Dedifferentiated amniotic fluid mesenchymal stem cell (primary cell): ENCODE results near the gene F8.
"Not testable (repeated sequence)": the region's sequence is repeated elsewhere in the genome, so short reads cannot be mapped to it uniquely, and the experiment has no call there.

ENCODE experiments used
- DNase-seq: peaks from one replicate; pipeline ENCODE4 v3.0.0-alpha.2; 2016; ENCODE audit errors: extremely low spot score

The F8 gene

GRCh38 chrX:154986826-154987575 lies 35.5 kb downstream of the F8 start:
- DNase-seq: no peak

- no peak for DNase-seq
Measured at GRCh38 chrX:154981116-154981411, 41.5 kb downstream of the F8 start.

GRCh38 chrX:154980330-154981115 lies 42.0 kb downstream of the F8 start:
- peak; percentile 71 for DNase-seq

GRCh38 chrX:154979629-154980028 lies 42.9 kb downstream of the F8 start:
- DNase-seq: no peak

- no peak for DNase-seq
Measured at GRCh38 chrX:154968353-154968752, 54.2 kb downstream of the F8 start.

- DNase-seq: no peak
Measured at GRCh38 chrX:154967603-154968002, 54.9 kb downstream of the F8 start.

- DNase-seq: no peak
Measured at GRCh38 chrX:154961947-154962346, 60.6 kb downstream of the F8 start.

- not testable (repeated sequence) for DNase-seq
Measured at GRCh38 chrX:154955799-154956198, 66.7 kb downstream of the F8 start.

- DNase-seq: not testable (repeated sequence)
Measured at GRCh38 chrX:154939265-154939664, 83.3 kb downstream of the F8 start.

- DNase-seq: not testable (repeated sequence)
Measured at GRCh38 chrX:154924771-154925170, 97.8 kb downstream of the F8 start.

- DNase-seq: peak; percentile 85
Measured at GRCh38 chrX:154918060-154918483, 104.5 kb downstream of the F8 start.

GRCh38 chrX:154914052-154914451 lies 108.5 kb downstream of the F8 start:
- no peak for DNase-seq

- not testable (repeated sequence) for DNase-seq
Measured at GRCh38 chrX:154910528-154910927, 112.0 kb downstream of the F8 start.

- DNase-seq: not testable (repeated sequence)
Measured at GRCh38 chrX:154910048-154910447, 112.5 kb downstream of the F8 start.

GRCh38 chrX:154908821-154909220 lies 113.7 kb downstream of the F8 start:
- DNase-seq: no peak

- no peak for DNase-seq
Measured at GRCh38 chrX:154902408-154902807, 120.1 kb downstream of the F8 start.

GRCh38 chrX:154900323-154900722 lies 122.2 kb downstream of the F8 start:
- no peak for DNase-seq

GRCh38 chrX:154892296-154892695 lies 130.2 kb downstream of the F8 start:
- DNase-seq: no peak

GRCh38 chrX:154890990-154891639 lies 131.4 kb downstream of the F8 start:
- DNase-seq: no peak

GRCh38 chrX:154886789-154887221 lies 135.7 kb downstream of the F8 start:
- not testable (repeated sequence) for DNase-seq

GRCh38 chrX:154886069-154886788 lies 136.3 kb downstream of the F8 start, which contains the start of gene F8A1:
F8A1 (plus strand) TSS chrX:154886355; CDS start chrX:154886375, 20 bp downstream.
- DNase-seq: not testable (repeated sequence)

GRCh38 chrX:154885549-154885948 lies 137.0 kb downstream of the F8 start:
- DNase-seq: not testable (repeated sequence)
